B cell (primary cell): ENCODE results near the gene NHERF2. TPM values are rescaled to one million over a fixed set of nuclear protein-coding genes. Genes with fewer than 3 reads are reported as not detected.

ENCODE experiments used
- ATAC-seq: fragments of 200-7000 bp; cut with Tn5 transposase; one replicate; pipeline ENCODE4 v1.10.0; 2021; ENCODE audit warnings: low read depth, mild to moderate bottlenecking, moderate number of reproducible peaks, moderate library complexity
- CTCF ChIA-PET: fragments of 350-600 bp; sonication (Branson Sonifier 250); formaldehyde crosslinking; loops from one replicate; lab custom pipeline; 2021; ENCODE audit warnings: antibody characterized with exemption, inconsistent platforms; lab: Charles Lee
- POLR2A ChIA-PET: fragments of 350-600 bp; sonication (Branson Sonifier 250); formaldehyde crosslinking; loops from one replicate; lab custom pipeline; 2021; ENCODE audit warnings: antibody characterized with exemption; lab: Charles Lee
- DNase-seq: peaks from one replicate; pipeline ENCODE4 v3.0.0; 2013
- H2AFZ ChIP-seq: 2 replicates; pipeline ENCODE4 v1.6.1; 2012; ENCODE audit warnings: mild to moderate bottlenecking, low read depth, low read length; ENCODE audit not compliant: insufficient read depth, poor library complexity, severe bottlenecking
- H3K27ac ChIP-seq, 2 donors: 1 replicate in 1 of 2; 2 replicates in 1 of 2; pipeline ENCODE4 v1.5.1; 2012 to 2013; ENCODE audit warnings: low read length in 2 of 2, mild to moderate bottlenecking in 2 of 2, moderate library complexity in 1 of 2
- H3K27me3 ChIP-seq, 4 experiments: fragments of 200-600 bp in 1 of 4; sonication (generic) in 1 of 4; replicated peaks in 1 of 4; 1 replicate in 2 of 4; 2 replicates in 2 of 4; pipeline versions ENCODE4 v1.6.1 to v1.7.0; 2013 to 2016; ENCODE audit warnings: low read length in 3 of 4, mild to moderate bottlenecking in 2 of 4, mixed read lengths in 1 of 4, moderate library complexity in 1 of 4; ENCODE audit not compliant: insufficient read depth in 4 of 4, control insufficient read depth in 3 of 4; ENCODE audit errors: control extremely low read depth in 1 of 4
- H3K36me3 ChIP-seq, 2 experiments: replicated peaks in 1 of 2; 1 replicate in 1 of 2; 2 replicates in 1 of 2; pipeline versions ENCODE4 v1.6.1 to v1.7.1; 2013; ENCODE audit warnings: low read length in 1 of 2; ENCODE audit not compliant: insufficient read depth in 2 of 2, control insufficient read depth in 1 of 2; ENCODE audit errors: control extremely low read depth in 1 of 2, extremely low read depth in 1 of 2
- H3K4me1 ChIP-seq, 2 donors: fragments of 200-600 bp in 1 of 2; sonication (generic) in 1 of 2; 1 replicate in 1 of 2; 2 replicates in 1 of 2; pipeline versions ENCODE4 v1.5.1 to v1.6.1; 2013 to 2017; ENCODE audit warnings: low read length in 2 of 2; ENCODE audit not compliant: control insufficient read depth in 2 of 2, insufficient read depth in 2 of 2
- H3K4me2 ChIP-seq: replicated peaks from 2 replicates; pipeline ENCODE3; 2012; ENCODE audit warnings: mild to moderate bottlenecking, low read depth, low read length; ENCODE audit not compliant: poor library complexity, severe bottlenecking
- H3K4me3 ChIP-seq, 5 experiments: fragments of 200-600 bp in 1 of 5; sonication (generic) in 1 of 5; 1 replicate in 3 of 5; 2 replicates in 2 of 5; pipeline versions ENCODE4 v1.5.1 to v1.7.0; 2011 to 2016; ENCODE audit warnings: low read length in 4 of 5, mild to moderate bottlenecking in 4 of 5, low read depth in 2 of 5, control low read depth in 1 of 5, moderate library complexity in 1 of 5; ENCODE audit not compliant: insufficient read depth in 1 of 5; ENCODE audit errors: control extremely low read depth in 1 of 5, extremely low read depth in 1 of 5
- H3K79me2 ChIP-seq: fragments of 200-600 bp; sonication (generic); one replicate; pipeline ENCODE4 v1.6.0; 2016; ENCODE audit warnings: low read length; ENCODE audit not compliant: control insufficient read depth, insufficient read depth
- H3K9ac ChIP-seq: fragments of 200-600 bp; sonication (generic); 2 replicates; pipeline ENCODE4 v1.6.1; 2017; ENCODE audit warnings: mild to moderate bottlenecking, low read length, moderate library complexity
- H3K9me3 ChIP-seq, 3 donors: one replicate each; pipeline versions ENCODE4 v1.6.1 to v1.7.1; 2013; ENCODE audit warnings: low read length in 2 of 3; ENCODE audit not compliant: control insufficient read depth in 2 of 3, insufficient read depth in 1 of 3; ENCODE audit errors: control extremely low read depth in 1 of 3
- H4K20me1 ChIP-seq: 2 replicates; pipeline ENCODE4 v1.6.0; 2012; ENCODE audit warnings: mild to moderate bottlenecking, low read length; ENCODE audit not compliant: insufficient read depth, control insufficient read depth, poor library complexity, severe bottlenecking
- H3K27ac Mint-ChIP-seq: one replicate; pipeline ENCODE4 v1.8.0; 2021; ENCODE audit warnings: mixed read lengths
- H3K27me3 Mint-ChIP-seq: one replicate; pipeline ENCODE4 v1.8.0; 2021; ENCODE audit warnings: mixed read lengths
- H3K4me1 Mint-ChIP-seq: one replicate; pipeline ENCODE4 v1.8.0; 2021; ENCODE audit warnings: mixed read lengths
- H3K4me3 Mint-ChIP-seq: one replicate; pipeline ENCODE4 v1.8.0; 2021; ENCODE audit warnings: mixed read lengths
- H3K9me3 Mint-ChIP-seq: one replicate; pipeline ENCODE4 v1.8.0; 2022; ENCODE audit warnings: mixed read lengths; ENCODE audit not compliant: insufficient read depth
- CTCF ChIP-seq: fragments of 200-600 bp; IDR thresholded peaks from one replicate; pipeline ENCODE4 v1.8.0; 2022; ENCODE audit warnings: antibody characterized with exemption, mild to moderate bottlenecking
- EZH2 ChIP-seq: IDR thresholded peaks from 2 replicates; pipeline ENCODE4 v1.6.1; 2012; ENCODE audit warnings: borderline replicate concordance, low read depth, mild to moderate bottlenecking, moderate library complexity, low read length; ENCODE audit not compliant: insufficient read depth, poor library complexity, severe bottlenecking
- WGBS: methylation state at CpG from one replicate; pipeline ENCODE4 v1.1.5; 2013; ENCODE audit warnings: missing lambda C conversion rate; ENCODE audit not compliant: insufficient coverage; 5-methylcytosine and 5-hydroxymethylcytosine counted together
- intact Hi-C: fragments of 100-400 bp; cut with micrococcal nuclease; formaldehyde crosslinking; loops from one replicate; pipeline ENCODE4 v1.10.0; 2022
- polyA plus RNA-seq: library from polyadenylated mRNA; depleted of rRNA; stranded (reverse); fragments of >200 nt; gene quantifications from 2 replicates; pipeline ENCODE4 v1.2.3, GENCODE V29; 2012
- total RNA-seq, 2 donors: library from RNA; stranded (reverse); fragments of 120-200 nt in 1 of 2; gene quantifications; 1 replicate in 1 of 2; 2 replicates in 1 of 2; pipeline versions ENCODE4 v1.2.3 to v1.2.4, GENCODE V29; 2013 to 2022

Gene NHERF2
- total and polyA plus RNA-seq, 2 donors (not counting 1 experiment from before 2014, with no cell fraction given) = 1.8 to 2.2 TPM

DNA sequence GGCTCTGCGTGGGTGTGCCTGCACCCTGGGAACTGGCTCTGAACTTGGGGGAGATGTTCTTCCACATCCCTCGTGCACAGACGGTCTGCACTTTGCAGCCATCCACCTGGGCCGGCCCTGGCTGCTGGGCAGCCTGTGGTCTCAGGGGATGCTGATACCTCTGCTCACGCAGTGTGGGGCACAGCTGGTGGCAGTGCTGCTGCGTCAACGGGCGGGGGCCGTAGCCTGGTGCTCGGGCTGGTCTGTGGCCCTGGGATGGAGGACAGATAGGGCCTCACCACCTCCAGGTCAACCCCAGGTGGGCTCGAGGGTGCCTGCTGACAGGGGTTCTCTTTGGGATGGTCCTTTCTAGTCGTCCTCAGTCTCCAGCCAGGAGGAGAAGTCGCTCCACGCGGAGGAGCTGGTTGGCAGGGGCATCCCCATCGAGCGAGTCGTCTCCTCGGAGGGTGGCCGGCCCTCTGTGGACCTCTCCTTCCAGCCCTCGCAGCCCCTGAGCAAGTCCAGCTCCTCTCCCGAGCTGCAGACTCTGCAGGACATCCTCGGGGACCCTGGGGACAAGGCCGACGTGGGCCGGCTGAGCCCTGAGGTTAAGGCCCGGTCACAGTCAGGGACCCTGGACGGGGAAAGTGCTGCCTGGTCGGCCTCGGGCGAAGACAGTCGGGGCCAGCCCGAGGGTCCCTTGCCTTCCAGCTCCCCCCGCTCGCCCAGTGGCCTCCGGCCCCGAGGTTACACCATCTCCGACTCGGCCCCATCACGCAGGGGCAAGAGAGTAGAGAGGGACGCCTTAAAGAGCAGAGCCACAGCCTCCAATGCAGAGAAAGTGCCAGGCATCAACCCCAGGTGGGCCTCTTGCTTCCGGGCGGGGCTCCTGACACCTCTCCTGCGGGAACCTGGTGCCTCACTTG lies 57.4 kb downstream of the NHERF2 start:
- H3K36me3 ChIP-seq = peaks cover 0 to 53% of the 10 kb centered on the region in 2 experiments
- H3K27me3 Mint-ChIP-seq = no peaks in the 10 kb centered on the region
- DNase-seq (no peak), ATAC-seq (no peak)
- intact Hi-C loops = no loop called here
- no peaks in the 10 kb centered on the region for H3K9me3 Mint-ChIP-seq
- H3K4me1 Mint-ChIP-seq = peaks cover 7% of the 10 kb centered on the region
- H3K27ac ChIP-seq = no peak overlapping the region
- H3K4me3 Mint-ChIP-seq = no peak overlapping the region
- no peaks in the 10 kb centered on the region for H3K27me3 ChIP-seq
- WGBS = 96% methylated on average over 43 of the region's 44 CpGs
- TF ChIP-seq CTCF (no peak), EZH2 (no peak)
- no peak overlapping the region for H3K4me3 ChIP-seq
- POLR2A ChIA-PET = no interaction called here
- no peak overlapping the region for H3K9ac ChIP-seq
- H3K4me2 ChIP-seq = no peak overlapping the region
- peaks cover 0 to 15% of the 10 kb centered on the region in 2 donors for H3K4me1 ChIP-seq
- no peaks in the 10 kb centered on the region for H3K79me2 ChIP-seq
- H3K27ac Mint-ChIP-seq = no peak overlapping the region
- H2AFZ ChIP-seq = no peak overlapping the region
- H3K9me3 ChIP-seq = no peaks in the 10 kb centered on the region
- CTCF ChIA-PET = no interaction called here
- no peaks in the 10 kb centered on the region for H4K20me1 ChIP-seq
